MM.1S (cell line): Measurements from ENCODE around the gene AMDHD1.

Source experiments
- CTCF ChIP-seq: fragments of 300-600 bp; sonication (generic); IDR thresholded peaks from 2 replicates; pipeline ENCODE4 v1.5.1; 2016; ENCODE audit warnings: antibody characterized with exemption, low read length, mixed read lengths
- EZH2 ChIP-seq: fragments of 300-600 bp; sonication (generic); optimal IDR thresholded peaks from 2 replicates; pipeline ENCODE3; 2017; ENCODE audit warnings: low read depth, mild to moderate bottlenecking, antibody characterized with exemption, low read length, mixed read lengths
- EZH2phosphoT487 ChIP-seq: fragments of 300-600 bp; sonication (generic); IDR thresholded peaks from 2 replicates; pipeline ENCODE4 v1.6.1; 2018; ENCODE audit warnings: antibody characterized with exemption, low read length

- TF ChIP-seq CTCF (no peak), EZH2phosphoT487 (no peak), EZH2 (no peak)
These were observed 20.9 kb upstream of the AMDHD1 start for GRCh38 chr12:95922231-95922630.
